AG04450 (cell line): ENCODE results near the gene PLIN5. TPM values are rescaled to one million over a fixed set of nuclear protein-coding genes. Genes with fewer than 3 reads are reported as not detected.
A peak's percentile ranks its signal among the peaks of the same experiment; 100 is the strongest.

Experiments used
- CTCF ChIA-PET: fragments of 300-600, 350-600 bp; formaldehyde crosslinking; extraction: SDS; loops from one replicate; lab custom pipeline; 2022; ENCODE audit warnings: antibody characterized with exemption, inconsistent platforms; lab: Charles Lee
- POLR2A ChIA-PET: fragments of 350-600 bp; formaldehyde crosslinking; extraction: SDS; loops from one replicate; lab custom pipeline; 2021; ENCODE audit warnings: antibody characterized with exemption, inconsistent platforms; lab: Yijun Ruan, JAX
- DNase-seq: peaks from one replicate; pipeline ENCODE4 v3.0.0-alpha.2; 2011; ENCODE audit warnings: low read depth, low spot score
- H3K27ac ChIP-seq: one replicate; pipeline ENCODE4 v1.5.1; 2012; ENCODE audit warnings: low read depth, low read length, control low read depth
- H3K27me3 ChIP-seq: one replicate; pipeline ENCODE4 v1.6.0; 2012; ENCODE audit warnings: low read length; ENCODE audit not compliant: control insufficient read depth, insufficient read depth
- H3K4me3 ChIP-seq: 2 replicates; pipeline ENCODE4 v1.5.1; 2011; ENCODE audit warnings: mild to moderate bottlenecking, low read depth, low read length, control low read depth
- H3K9me3 ChIP-seq: 2 replicates; pipeline ENCODE4 v1.5.1; 2012; ENCODE audit warnings: low read length; ENCODE audit not compliant: control insufficient read depth, insufficient read depth
- CTCF ChIP-seq: IDR thresholded peaks from 2 replicates; pipeline ENCODE4 v1.5.1; 2011; ENCODE audit warnings: low read depth, low read length, control low read depth, inconsistent platforms
- polyA plus RNA-seq: library from polyadenylated mRNA; depleted of rRNA; stranded (reverse); fragments of >200 nt; gene quantifications from 2 replicates; pipeline ENCODE4 v1.2.3, GENCODE V29; 2011

PLIN5 gene
- polyA plus RNA-seq, 1 experiment: not detected

DNA sequence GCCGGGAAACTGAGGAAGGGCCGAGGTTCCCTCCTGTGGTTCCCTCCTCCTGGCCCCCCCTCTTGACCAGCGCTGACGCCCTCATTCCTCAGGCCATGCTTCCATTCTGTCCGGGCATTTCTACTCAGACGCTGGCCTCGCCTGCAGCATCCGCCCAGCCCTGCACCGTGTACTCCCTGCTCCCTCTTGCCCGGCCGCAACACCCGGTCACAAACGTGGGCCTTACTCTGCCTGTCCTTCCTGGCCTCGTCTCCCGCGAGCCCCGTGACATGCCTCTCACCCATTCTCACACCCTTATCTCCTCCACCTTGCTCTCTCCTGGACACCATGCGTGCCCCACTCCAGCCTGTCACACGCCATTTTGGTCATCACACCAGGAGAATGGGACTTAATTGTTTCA lies 51.6 kb downstream of the PLIN5 start:
- H3K27ac ChIP-seq: no peak overlapping the region
- H3K4me3 ChIP-seq: no peak overlapping the region
- H3K27me3 ChIP-seq: no peaks in the 10 kb centered on the region
- CTCF ChIA-PET: no interaction called here
- no peaks in the 10 kb centered on the region for H3K9me3 ChIP-seq
- DNase-seq: no peak
- POLR2A ChIA-PET: interaction anchor here (0.7 kb wide), 1 partner anchor 27 kb away, joined by 3 read pairs; no protein-coding TSS in a partner anchor
- no peak for TF ChIP-seq CTCF

DNA sequence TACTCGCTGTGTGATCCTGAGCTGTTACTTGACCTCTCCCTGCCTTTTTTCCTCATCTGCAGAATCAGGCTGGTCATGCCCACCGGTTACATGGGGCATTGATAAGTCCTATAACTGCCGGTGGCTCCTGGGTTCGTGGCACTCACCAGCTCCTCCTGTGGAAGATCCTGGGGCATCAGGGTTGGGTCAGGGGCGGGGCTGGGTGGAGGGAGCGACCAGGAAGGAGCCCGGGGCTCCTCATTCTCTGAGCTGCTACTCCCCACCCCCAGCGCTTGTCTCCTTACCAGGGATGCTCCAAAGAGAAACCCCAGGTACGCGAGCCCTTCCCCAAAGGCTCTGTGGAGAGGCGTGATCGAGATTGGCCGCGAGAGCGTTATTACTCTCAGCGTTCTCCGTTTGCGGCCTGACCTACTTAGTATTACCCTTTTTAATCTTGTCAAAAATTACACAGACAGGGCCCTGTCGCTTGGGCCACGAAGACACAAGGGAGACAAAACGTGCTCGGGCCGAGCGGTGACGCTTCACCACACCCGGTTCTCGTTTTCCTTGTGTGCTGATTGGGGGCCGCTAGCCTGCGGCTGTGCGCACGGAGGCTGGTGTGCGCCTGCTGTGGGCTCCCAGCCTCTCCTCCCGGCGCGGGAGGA lies 52.2 kb downstream of the PLIN5 start:
- no peaks in the 10 kb centered on the region for H3K9me3 ChIP-seq
- H3K4me3 ChIP-seq: no peak overlapping the region
- DNase-seq: no peak
- no peak overlapping the region for H3K27ac ChIP-seq
- ChIA-PET POLR2A (no interaction called here), CTCF (no interaction called here)
- no peaks in the 10 kb centered on the region for H3K27me3 ChIP-seq
- TF ChIP-seq CTCF: no peak

DNA sequence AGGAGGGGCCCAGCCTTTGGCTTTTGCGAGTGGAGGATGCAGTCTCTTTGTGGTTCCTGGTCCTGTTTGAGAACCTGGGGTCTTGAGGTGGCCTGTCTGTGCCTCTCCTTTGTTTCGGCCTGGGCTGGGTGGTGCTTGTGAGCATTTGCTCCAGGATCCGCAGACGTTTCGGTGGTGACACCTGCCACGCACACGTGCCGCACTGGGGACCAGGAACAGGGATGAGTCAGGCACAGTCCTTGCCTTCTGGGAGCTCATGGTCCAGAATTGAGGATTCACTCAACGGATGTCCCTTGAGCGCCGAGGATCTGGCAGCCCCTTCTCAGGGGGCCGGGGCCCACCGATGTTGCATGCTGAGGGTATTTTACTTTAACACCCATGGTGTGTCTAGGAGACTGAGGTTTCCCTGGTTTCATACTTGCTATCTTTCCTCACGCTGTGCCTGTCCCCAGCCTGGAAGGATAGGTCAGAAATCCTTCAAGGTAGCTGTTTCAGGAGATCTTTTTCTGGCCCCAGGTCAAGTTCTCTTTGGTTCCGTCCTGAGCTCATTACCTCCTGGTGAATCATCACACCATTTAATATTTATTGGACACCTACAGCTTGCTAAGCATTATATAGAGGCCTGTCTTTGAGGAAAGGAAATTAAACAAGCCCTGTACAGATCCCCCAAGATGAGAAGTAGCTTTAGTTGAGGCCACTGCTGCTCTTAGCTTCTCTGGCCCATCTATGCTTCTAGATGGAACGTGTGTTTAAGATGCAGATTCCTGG lies 57.8 kb downstream of the PLIN5 start:
- ChIA-PET POLR2A (no interaction called here), CTCF (no interaction called here)
- Histone ChIP-seq H3K27ac (no peak overlapping the region), H3K9me3 (peaks cover 4% of the 10 kb centered on the region; the same call in 1 of the 2 replicates), H3K27me3 (no peaks in the 10 kb centered on the region), H3K4me3 (no peak overlapping the region)
- DNase-seq: no peak
- no peak for TF ChIP-seq CTCF

- H3K27me3 ChIP-seq: no peaks in the 10 kb centered on the region
- TF ChIP-seq CTCF: no peak
- peak overlapping the region; percentile 79 for H3K4me3 ChIP-seq
- no peak for DNase-seq
- ChIA-PET CTCF (interaction anchor here (0.5 to 1.2 kb wide), 4 partner anchors 17 to 337 kb away, joined by 3 to 6 read pairs (median 4); partner anchors contain the start of gene UBXN6), POLR2A (no interaction called here)
- H3K9me3 ChIP-seq: peaks cover 4% of the 10 kb centered on the region; the same call in 1 of the 2 replicates
- H3K27ac ChIP-seq: peak overlapping the region; percentile 39
These were observed 60.5 kb downstream of the PLIN5 start for GRCh38 chr19:4474514-4475022.
